NCI-H69 (cell line): ENCODE data around the gene PLPP2.
"Not testable (repeated sequence)": the region's sequence is repeated elsewhere in the genome, so short reads cannot be mapped to it uniquely, and the experiment has no call there.

ENCODE experiments used
- DNase-seq: peaks from one replicate; lab custom pipeline; 2025; lab: John Stamatoyannopoulos, UW

PLPP2 gene

GRCh38 chr19:271856-272255, 19.3 kb downstream of the PLPP2 start:
- no peak for DNase-seq

GRCh38 chr19:270766-271318, 20.4 kb downstream of the PLPP2 start:
- not testable (repeated sequence) for DNase-seq

- DNase-seq, result no peak
Measured at GRCh38 chr19:269241-269640, 22.0 kb downstream of the PLPP2 start.

GRCh38 chr19:262125-262524, 29.1 kb downstream of the PLPP2 start:
- DNase-seq, result no peak

GRCh38 chr19:256804-257203, 34.4 kb downstream of the PLPP2 start:
- not testable (repeated sequence) for DNase-seq

- DNase-seq, result not testable (repeated sequence)
Measured at GRCh38 chr19:252421-253186, 38.6 kb downstream of the PLPP2 start.

GRCh38 chr19:246551-246950, 44.7 kb downstream of the PLPP2 start:
- no peak for DNase-seq

GRCh38 chr19:245900-246299, 45.3 kb downstream of the PLPP2 start:
- DNase-seq, result not testable (repeated sequence)

GRCh38 chr19:245457-245856, 45.7 kb downstream of the PLPP2 start:
- no peak for DNase-seq
